ENCODE measurements around the gene ATAD3B.
"Not testable (repeated sequence)": the region's sequence is repeated elsewhere in the genome, so short reads cannot be mapped to it uniquely, and the experiment has no call there.

Gene ATAD3B

DNA sequence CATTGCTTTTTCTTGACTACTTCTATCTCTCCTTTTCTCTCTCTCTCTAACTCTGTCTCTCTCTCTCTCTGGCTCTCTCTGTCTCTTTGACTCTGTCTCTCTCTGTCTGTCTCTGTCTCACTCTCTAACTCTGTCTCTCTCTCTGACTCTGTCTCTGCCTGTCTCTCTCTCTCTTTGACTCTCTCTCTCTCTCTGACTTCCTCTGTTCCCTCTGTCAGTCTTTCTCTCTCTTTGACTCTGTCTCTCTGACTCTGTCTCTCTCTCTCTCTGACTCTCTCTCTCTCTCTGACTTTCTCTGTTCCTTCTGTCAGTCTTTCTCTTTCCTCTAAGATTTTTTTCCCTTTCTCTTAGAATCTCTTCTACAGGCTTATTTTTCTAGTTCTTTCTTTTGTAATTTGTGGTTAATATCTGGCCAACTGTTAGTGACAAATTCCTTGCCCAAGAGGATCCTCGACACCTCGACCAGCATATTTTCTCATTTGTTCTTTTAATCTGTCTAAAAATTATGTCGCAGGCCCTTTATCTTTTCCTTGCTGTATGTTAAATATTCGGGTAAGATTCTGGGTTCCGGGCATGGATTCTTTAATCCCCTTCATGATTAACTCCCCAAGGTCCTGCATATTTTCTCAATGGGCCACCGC, 22.3 kb upstream of the ATAD3B start, which contains the start of gene ATAD3C:
TSS of gene ATAD3C (plus strand) at position 591 of the 641 bp plus-strand sequence. CDS start 995 bp downstream, outside the sequence.
- H2AFZ ChIP-seq (ENCODE audit: low read depth) = no peak within 1 kb of the TSS
- no peaks in the 10 kb centered on the region for H4K20me1 ChIP-seq (ENCODE audit: insufficient read depth)

DNA sequence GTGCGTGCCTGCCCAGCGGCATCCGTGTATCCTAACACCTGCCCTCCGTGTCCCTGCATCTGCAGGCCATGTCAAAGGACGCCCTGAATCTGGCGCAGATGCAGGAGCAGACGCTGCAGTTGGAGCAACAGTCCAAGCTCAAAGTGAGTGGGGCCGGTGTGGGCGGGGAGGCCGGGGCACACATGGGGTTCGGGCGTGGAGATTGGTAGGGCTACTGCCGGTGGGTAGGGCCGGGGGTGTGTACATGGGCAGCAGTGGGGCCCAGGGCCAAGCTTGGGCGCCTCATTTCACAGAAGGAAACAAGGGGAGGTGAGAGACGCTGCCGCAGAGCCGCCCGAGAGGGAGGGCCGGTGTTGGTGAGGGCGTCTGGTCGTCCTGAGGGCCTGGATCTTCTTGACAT, 20.9 kb upstream of the ATAD3B start:
- H3K27me3 ChIP-seq (ENCODE audit: insufficient read depth, low read depth) = peaks cover 72% of the 10 kb centered on the region
- H3K27ac ChIP-seq; H4K20me1 ChIP-seq (ENCODE audit: insufficient read depth); H3K4me3 ChIP-seq (IDR thresholded peaks at IDR 0.05; ENCODE audit: insufficient read depth, low read depth, low read length); H3K4me1 ChIP-seq (ENCODE audit: low read depth, poor library complexity, severe bottlenecking); H3K4me2 ChIP-seq; H3K79me2 ChIP-seq (ENCODE audit: insufficient read depth, low read depth); H2AFZ ChIP-seq (ENCODE audit: low read depth); H3K9ac ChIP-seq; H3K36me3 ChIP-seq (ENCODE audit: insufficient read depth): not testable (repeated sequence)

More for the DNA sequence above, 22.3 kb upstream of the ATAD3B start, which contains the start of gene ATAD3C:
- Histone ChIP-seq H3K79me2 (ENCODE audit: insufficient read depth, low read depth) (no peaks in the 10 kb centered on the region), H3K27ac (no peak within 1 kb of the TSS), H3K9ac (no peak within 1 kb of the TSS), H3K36me3 (ENCODE audit: insufficient read depth) (no peaks in the 10 kb centered on the region), H3K4me2 (no peak within 1 kb of the TSS), H3K4me3 (IDR thresholded peaks at IDR 0.05; ENCODE audit: insufficient read depth, low read depth, low read length) (no peak within 1 kb of the TSS), H3K4me1 (ENCODE audit: low read depth, poor library complexity, severe bottlenecking) (no peaks in the 10 kb centered on the region), H3K27me3 (ENCODE audit: insufficient read depth, low read depth) (peaks cover 74% of the 10 kb centered on the region)
- TF ChIP-seq, protein P1, sequence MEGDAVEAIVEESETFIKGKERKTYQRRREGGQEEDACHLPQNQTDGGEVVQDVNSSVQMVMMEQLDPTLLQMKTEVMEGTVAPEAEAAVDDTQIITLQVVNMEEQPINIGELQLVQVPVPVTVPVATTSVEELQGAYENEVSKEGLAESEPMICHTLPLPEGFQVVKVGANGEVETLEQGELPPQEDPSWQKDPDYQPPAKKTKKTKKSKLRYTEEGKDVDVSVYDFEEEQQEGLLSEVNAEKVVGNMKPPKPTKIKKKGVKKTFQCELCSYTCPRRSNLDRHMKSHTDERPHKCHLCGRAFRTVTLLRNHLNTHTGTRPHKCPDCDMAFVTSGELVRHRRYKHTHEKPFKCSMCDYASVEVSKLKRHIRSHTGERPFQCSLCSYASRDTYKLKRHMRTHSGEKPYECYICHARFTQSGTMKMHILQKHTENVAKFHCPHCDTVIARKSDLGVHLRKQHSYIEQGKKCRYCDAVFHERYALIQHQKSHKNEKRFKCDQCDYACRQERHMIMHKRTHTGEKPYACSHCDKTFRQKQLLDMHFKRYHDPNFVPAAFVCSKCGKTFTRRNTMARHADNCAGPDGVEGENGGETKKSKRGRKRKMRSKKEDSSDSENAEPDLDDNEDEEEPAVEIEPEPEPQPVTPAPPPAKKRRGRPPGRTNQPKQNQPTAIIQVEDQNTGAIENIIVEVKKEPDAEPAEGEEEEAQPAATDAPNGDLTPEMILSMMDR (conservative IDR thresholded peaks at IDR 0.05; ENCODE audit: low read depth, low read length) = no peak

GRCh38 chr1:1451696-1452364, 19.7 kb upstream of the ATAD3B start:
- Histone ChIP-seq H4K20me1 (ENCODE audit: insufficient read depth) (no peaks in the 10 kb centered on the region), H3K4me2 (no peak overlapping the region), H3K27me3 (ENCODE audit: insufficient read depth, low read depth) (peaks cover 68% of the 10 kb centered on the region), H3K4me1 (ENCODE audit: low read depth, poor library complexity, severe bottlenecking) (no peaks in the 10 kb centered on the region), H3K9ac (no peak overlapping the region), H3K27ac (no peak overlapping the region), H3K4me3 (IDR thresholded peaks at IDR 0.05; ENCODE audit: insufficient read depth, low read depth, low read length) (no peak overlapping the region), H2AFZ (ENCODE audit: low read depth) (no peak overlapping the region), H3K79me2 (ENCODE audit: insufficient read depth, low read depth) (no peaks in the 10 kb centered on the region), H3K36me3 (ENCODE audit: insufficient read depth) (no peaks in the 10 kb centered on the region)
- TF ChIP-seq, protein P1 (conservative IDR thresholded peaks at IDR 0.05; ENCODE audit: low read depth, low read length) = no peak

DNA sequence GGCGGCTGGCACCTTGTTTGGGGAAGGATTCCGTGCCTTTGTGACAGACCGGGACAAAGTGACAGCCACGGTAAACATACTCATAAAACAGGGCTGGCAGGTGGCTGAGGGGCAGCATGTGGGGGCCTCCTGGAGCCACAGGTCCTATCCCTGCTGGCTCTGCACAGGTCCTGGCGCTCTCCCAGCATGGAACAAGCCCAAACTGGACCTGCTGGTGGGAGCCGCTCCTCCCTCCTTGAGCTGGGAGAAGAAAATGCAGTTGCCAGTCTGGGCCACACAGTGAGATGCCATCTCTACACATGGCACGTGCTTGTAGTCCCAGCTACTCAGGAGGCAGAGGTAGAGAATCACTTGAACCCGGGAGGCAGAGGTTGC, 19.2 kb upstream of the ATAD3B start:
- not testable (repeated sequence) for H3K27ac ChIP-seq; H3K79me2 ChIP-seq (ENCODE audit: insufficient read depth, low read depth); H3K9ac ChIP-seq; H2AFZ ChIP-seq (ENCODE audit: low read depth); H3K4me2 ChIP-seq; H3K4me1 ChIP-seq (ENCODE audit: low read depth, poor library complexity, severe bottlenecking); H4K20me1 ChIP-seq (ENCODE audit: insufficient read depth); H3K4me3 ChIP-seq (IDR thresholded peaks at IDR 0.05; ENCODE audit: insufficient read depth, low read depth, low read length); H3K36me3 ChIP-seq (ENCODE audit: insufficient read depth)
- H3K27me3 ChIP-seq (ENCODE audit: insufficient read depth, low read depth) = peaks cover 69% of the 10 kb centered on the region

GRCh38 chr1:1452882-1453281, 18.7 kb upstream of the ATAD3B start:
- Histone ChIP-seq H3K4me1 (ENCODE audit: low read depth, poor library complexity, severe bottlenecking) (no peaks in the 10 kb centered on the region), H3K4me2 (no peak overlapping the region), H2AFZ (ENCODE audit: low read depth) (no peak overlapping the region), H3K27ac (no peak overlapping the region), H4K20me1 (ENCODE audit: insufficient read depth) (no peaks in the 10 kb centered on the region), H3K9ac (no peak overlapping the region), H3K4me3 (IDR thresholded peaks at IDR 0.05; ENCODE audit: insufficient read depth, low read depth, low read length) (no peak overlapping the region), H3K79me2 (ENCODE audit: insufficient read depth, low read depth) (no peaks in the 10 kb centered on the region), H3K36me3 (ENCODE audit: insufficient read depth) (no peaks in the 10 kb centered on the region), H3K27me3 (ENCODE audit: insufficient read depth, low read depth) (peaks cover 68% of the 10 kb centered on the region)
- TF ChIP-seq, protein P1 (conservative IDR thresholded peaks at IDR 0.05; ENCODE audit: low read depth, low read length) = no peak

DNA sequence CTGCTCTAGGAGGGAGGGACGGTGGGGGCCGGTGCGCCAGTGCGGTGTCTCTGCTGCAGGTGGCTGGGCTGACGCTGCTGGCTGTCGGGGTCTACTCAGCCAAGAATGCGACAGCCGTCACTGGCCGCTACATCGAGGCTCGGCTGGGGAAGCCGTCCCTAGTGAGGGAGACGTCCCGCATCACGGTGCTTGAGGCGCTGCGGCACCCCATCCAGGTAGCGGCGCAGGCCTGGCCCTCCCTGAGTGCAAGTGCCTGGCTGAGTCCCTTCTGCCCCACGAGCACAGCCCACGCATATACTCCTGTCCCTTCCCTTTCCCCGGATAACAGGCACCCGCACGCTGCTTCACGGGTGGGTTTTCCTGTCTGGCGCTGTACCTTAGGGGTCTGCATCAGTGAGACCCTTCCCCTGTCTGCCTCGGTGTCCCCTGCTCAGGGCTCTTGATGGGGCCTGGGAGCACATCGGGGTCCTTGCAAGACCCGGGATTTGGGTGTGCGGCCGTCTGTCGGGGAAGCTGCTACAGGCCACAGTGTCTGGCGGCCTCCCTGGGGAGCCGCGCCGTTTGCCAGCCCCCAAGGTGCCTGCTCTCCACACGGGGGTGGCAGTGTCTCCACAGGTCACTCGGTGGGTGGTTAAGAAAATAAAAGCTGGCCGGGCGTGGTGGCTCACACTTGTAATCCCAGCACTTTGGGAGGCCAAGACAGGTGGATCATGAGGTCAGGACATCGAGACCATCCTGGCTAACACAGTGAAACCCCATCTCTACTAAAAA, 17.1 kb upstream of the ATAD3B start:
- not testable (repeated sequence) for H3K4me2 ChIP-seq; H2AFZ ChIP-seq (ENCODE audit: low read depth); H3K79me2 ChIP-seq (ENCODE audit: insufficient read depth, low read depth); H4K20me1 ChIP-seq (ENCODE audit: insufficient read depth); H3K27ac ChIP-seq; H3K4me1 ChIP-seq (ENCODE audit: low read depth, poor library complexity, severe bottlenecking); H3K9ac ChIP-seq; H3K36me3 ChIP-seq (ENCODE audit: insufficient read depth); H3K4me3 ChIP-seq (IDR thresholded peaks at IDR 0.05; ENCODE audit: insufficient read depth, low read depth, low read length)
- peaks cover 63% of the 10 kb centered on the region for H3K27me3 ChIP-seq (ENCODE audit: insufficient read depth, low read depth)
